ENCODE measurements around the gene TBC1D22A. TPM values are rescaled to one million over a fixed set of nuclear protein-coding genes. Genes with fewer than 3 reads are reported as not detected.

TBC1D22A gene
- total and polyA plus RNA-seq, 2 donors from 2014 or later, result 24.6 to 39.4 TPM

- FAIRE-seq (no peak), DNase-seq (no peak)
- Histone ChIP-seq H3K27me3 (ENCODE audit: control insufficient read depth, insufficient read depth, low read length) (no peaks in the 10 kb centered on the region), H3K9ac (ENCODE audit: low read length in 3 of 3) (no peak overlapping the region), H3K4me3 (ENCODE audit: low read length in 3 of 3) (no peak overlapping the region), H3K27ac (ENCODE audit: low read depth in 2 of 2, low read length in 2 of 2) (no peak overlapping the region), H3K4me1 (ENCODE audit: control insufficient read depth in 2 of 3, insufficient read depth in 2 of 3, low read depth in 1 of 3, low read length in 3 of 3) (peaks cover 0 to 11% (median 0%) of the 10 kb centered on the region in 3 donors), H3K9me3 (ENCODE audit: control insufficient read depth in 2 of 3, insufficient read depth in 1 of 3, low read length in 3 of 3) (no peaks in the 10 kb centered on the region), H3K36me3 (ENCODE audit: control insufficient read depth in 2 of 3, insufficient read depth in 3 of 3, low read length in 3 of 3) (no peaks in the 10 kb centered on the region)
- intact Hi-C loops (cut with DNase I), result no loop called here
- TF ChIP-seq CTCF (IDR thresholded peaks at IDR 0.05; ENCODE audit: borderline replicate concordance, extremely low read depth, insufficient read depth), result no peak
Observed at GRCh38 chr22:47031628-47031915, 269.1 kb downstream of the TBC1D22A start.

- intact Hi-C loops (cut with DNase I), result no loop called here
Observed at GRCh38 chr22:47032091-47032943, 269.9 kb downstream of the TBC1D22A start.

GRCh38 chr22:47032956-47033647 is 270.7 kb downstream of the TBC1D22A start:
- H3K9me3 ChIP-seq (ENCODE audit: control insufficient read depth in 2 of 3, insufficient read depth in 1 of 3, low read length in 3 of 3), result no peaks in the 10 kb centered on the region
- H3K27ac ChIP-seq (ENCODE audit: low read depth in 2 of 2, low read length in 2 of 2), result peak overlapping the region in 1 of 2 donors; percentile 28
- no peak for FAIRE-seq
- no peaks in the 10 kb centered on the region for H3K27me3 ChIP-seq (ENCODE audit: control insufficient read depth, insufficient read depth, low read length)
- no peak overlapping the region for H3K9ac ChIP-seq (ENCODE audit: low read length in 3 of 3)
- intact Hi-C loops (cut with DNase I), result no loop called here
- peaks cover 0 to 11% (median 0%) of the 10 kb centered on the region in 3 donors for H3K4me1 ChIP-seq (ENCODE audit: control insufficient read depth in 2 of 3, insufficient read depth in 2 of 3, low read depth in 1 of 3, low read length in 3 of 3)
- H3K36me3 ChIP-seq (ENCODE audit: control insufficient read depth in 2 of 3, insufficient read depth in 3 of 3, low read length in 3 of 3), result no peaks in the 10 kb centered on the region
- peak in 2 of 5 donors; percentile 39 to 41 for DNase-seq
- no peak overlapping the region for H3K4me3 ChIP-seq (ENCODE audit: low read length in 3 of 3)
- TF ChIP-seq CTCF (IDR thresholded peaks at IDR 0.05; ENCODE audit: borderline replicate concordance, extremely low read depth, insufficient read depth), result no peak

More at GRCh38 chr22:47032091-47032943, 269.9 kb downstream of the TBC1D22A start:
- no peaks in the 10 kb centered on the region for H3K36me3 ChIP-seq (ENCODE audit: control insufficient read depth in 2 of 3, insufficient read depth in 3 of 3, low read length in 3 of 3)
- peak overlapping the region in 1 of 3 donors; percentile 3 for H3K9ac ChIP-seq (ENCODE audit: low read length in 3 of 3)
- no peaks in the 10 kb centered on the region for H3K27me3 ChIP-seq (ENCODE audit: control insufficient read depth, insufficient read depth, low read length)
- no peak overlapping the region for H3K4me3 ChIP-seq (ENCODE audit: low read length in 3 of 3)
- no peak for FAIRE-seq
- TF ChIP-seq CTCF (IDR thresholded peaks at IDR 0.05; ENCODE audit: borderline replicate concordance, extremely low read depth, insufficient read depth), result no peak
- DNase-seq, result peak in 2 of 5 donors; percentile 38 to 73
- peaks cover 0 to 11% (median 0%) of the 10 kb centered on the region in 3 donors for H3K4me1 ChIP-seq (ENCODE audit: control insufficient read depth in 2 of 3, insufficient read depth in 2 of 3, low read depth in 1 of 3, low read length in 3 of 3)
- peak overlapping the region in 1 of 2 donors; percentile 28 for H3K27ac ChIP-seq (ENCODE audit: low read depth in 2 of 2, low read length in 2 of 2)
- H3K9me3 ChIP-seq (ENCODE audit: control insufficient read depth in 2 of 3, insufficient read depth in 1 of 3, low read length in 3 of 3), result no peaks in the 10 kb centered on the region
